Activated CD4-positive, CD25-positive, alpha-beta regulatory T cell (primary cell): ENCODE results near the gene MOAP1.
A peak's percentile ranks its signal among the peaks of the same experiment; 100 is the strongest.
"Not testable (repeated sequence)": the region's sequence is repeated elsewhere in the genome, so short reads cannot be mapped to it uniquely, and the experiment has no call there.

Experiments used
- DNase-seq, 4 experiments: peaks; one replicate each; lab custom pipeline; 2025; lab: John Stamatoyannopoulos, UW

Gene MOAP1, protein sequence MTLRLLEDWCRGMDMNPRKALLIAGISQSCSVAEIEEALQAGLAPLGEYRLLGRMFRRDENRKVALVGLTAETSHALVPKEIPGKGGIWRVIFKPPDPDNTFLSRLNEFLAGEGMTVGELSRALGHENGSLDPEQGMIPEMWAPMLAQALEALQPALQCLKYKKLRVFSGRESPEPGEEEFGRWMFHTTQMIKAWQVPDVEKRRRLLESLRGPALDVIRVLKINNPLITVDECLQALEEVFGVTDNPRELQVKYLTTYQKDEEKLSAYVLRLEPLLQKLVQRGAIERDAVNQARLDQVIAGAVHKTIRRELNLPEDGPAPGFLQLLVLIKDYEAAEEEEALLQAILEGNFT

DNA sequence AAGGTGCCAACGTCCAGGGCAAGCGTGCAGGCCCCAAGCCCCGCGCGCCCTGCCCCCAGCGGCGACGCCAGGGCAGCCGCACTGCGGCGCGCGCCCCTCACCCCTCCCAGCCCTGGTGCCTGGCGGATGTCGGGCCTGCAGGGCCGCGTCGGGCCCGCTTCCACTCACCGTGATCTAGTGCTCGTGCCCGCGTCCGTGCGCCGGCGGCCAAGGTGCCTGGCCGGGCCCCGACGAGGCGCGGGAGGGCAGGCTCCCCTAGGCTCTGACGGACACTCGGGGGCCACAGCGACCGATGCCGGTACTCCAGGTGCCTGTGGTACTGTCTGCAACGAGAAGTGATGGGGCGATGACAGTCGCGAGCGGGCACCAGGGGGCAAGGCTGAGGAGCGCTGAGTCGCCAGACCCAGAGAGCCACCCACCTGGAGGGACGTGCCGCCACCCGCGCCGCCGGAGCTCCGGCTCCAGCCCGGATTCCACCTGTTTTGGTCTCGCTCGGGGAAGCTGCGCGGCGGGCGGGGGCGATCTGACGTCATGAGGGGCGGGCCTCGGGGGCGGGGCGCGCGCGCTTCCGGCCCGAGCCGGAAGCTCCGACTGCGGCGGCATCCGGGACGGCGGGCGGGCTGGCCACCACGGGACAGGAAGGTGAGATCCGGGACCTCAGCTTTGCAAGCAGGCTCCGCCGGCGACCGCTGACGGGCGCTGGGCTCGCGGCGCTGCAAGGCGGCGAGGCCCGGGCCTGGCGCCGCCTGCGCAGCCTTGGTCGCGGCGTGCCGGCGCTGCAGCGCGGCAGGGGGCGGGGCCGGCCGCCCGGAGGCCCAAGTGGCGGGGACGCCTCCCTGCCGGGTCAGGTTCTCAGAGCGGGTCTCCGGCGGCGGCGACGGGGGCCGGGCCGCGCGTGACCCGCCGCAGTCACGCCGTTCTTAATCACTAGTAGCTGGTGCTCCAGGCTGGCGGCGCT lies at the start of gene MOAP1, which contains the start of gene LYSET:
Gene MOAP1, minus strand, starts transcription at position 507 of the 958 bp plus-strand sequence. CDS start 655 bp downstream, outside the sequence.
Gene LYSET, plus strand, starts transcription at position 927 of the 958 bp plus-strand sequence. CDS start 89 bp downstream, outside the sequence.
- DNase-seq: peak; percentile 77 to 89 (median 84)

- not testable (repeated sequence) for DNase-seq
These were observed 48.4 kb upstream of the MOAP1 start for GRCh38 chr14:93233078-93233477.

DNA sequence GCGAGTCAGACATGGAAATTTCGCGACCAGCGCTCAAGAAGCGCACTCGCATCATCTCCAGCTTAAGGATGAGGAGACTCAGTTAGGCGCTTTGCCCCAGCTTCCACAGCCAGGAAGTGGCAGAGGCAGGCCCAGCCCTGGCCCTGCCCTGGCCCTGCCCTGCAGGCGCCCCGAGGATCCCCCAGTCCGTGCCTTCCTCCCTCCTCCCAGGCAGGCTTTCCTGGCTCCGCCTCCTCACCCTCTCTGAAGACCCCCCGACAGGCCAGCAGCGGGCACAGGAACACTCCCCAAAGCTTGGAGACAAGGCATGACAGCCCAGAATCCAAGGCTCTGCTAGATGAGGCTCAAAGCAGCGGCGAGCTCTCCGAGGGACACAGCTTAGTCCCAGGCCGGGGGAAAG lies 47.5 kb upstream of the MOAP1 start:
- DNase-seq: no peak

DNA sequence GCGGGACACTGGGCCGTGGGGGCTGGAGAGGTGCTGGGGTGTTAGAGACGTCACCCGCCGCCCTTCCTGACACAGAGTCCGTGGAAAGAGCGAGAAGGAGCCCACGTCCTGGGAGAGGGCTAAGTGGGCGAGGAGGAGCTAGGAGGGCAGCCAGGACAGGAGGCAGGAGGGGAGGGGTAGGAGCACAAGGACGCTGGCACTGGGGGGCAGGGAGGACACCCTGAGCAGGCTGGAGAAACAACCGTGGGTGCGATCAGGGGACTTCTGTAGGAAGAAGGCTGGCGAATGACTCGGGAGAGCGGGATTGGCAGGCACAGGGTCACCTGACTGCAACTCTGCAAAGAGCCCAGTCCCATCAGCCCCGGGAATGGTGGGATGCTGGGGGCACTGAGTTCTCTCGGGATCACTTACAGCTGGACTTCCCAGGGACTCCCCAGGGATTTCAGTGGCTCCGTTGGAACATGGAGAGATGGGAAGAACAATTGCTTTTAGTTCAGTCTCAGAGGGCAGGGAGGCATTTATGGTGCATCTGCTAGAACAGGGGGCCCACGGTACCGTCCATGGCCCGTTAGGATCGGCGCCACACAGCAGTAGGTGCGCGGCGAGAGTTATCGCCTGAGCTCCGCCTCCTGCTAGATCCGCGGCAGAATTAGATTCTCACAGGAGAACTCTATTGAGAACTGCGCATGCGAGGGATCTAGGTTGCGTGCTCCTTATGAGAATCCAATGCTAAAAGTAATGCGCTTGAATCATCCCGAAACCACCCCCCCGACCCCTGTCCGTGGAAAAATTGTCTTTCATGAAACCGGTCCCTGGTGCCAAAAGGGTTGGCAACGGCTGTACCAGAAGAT lies 46.7 kb upstream of the MOAP1 start:
- DNase-seq: no peak

DNA sequence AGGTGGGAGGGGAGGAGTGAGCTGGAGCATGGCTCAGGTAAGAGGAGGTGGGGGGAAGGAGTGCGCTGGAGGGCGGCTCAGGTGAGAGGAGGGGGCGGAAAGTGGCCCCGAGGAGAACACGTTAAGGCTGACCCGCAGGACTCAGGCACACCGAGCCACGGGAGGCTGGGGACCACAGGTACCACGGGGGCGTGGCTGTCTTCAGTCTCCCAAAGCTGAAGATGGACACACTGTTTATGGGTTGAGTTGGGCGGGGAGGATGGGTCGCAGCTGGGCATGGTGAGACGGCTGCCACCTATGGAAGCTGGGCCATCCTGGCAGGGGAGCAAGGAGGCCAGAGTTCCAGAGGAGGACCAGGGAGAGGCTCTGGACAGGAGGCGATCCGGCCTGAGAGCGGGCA lies 45.8 kb upstream of the MOAP1 start:
- no peak for DNase-seq

GRCh38 chr14:93228550-93228949 lies 43.9 kb upstream of the MOAP1 start:
- no peak for DNase-seq

DNA sequence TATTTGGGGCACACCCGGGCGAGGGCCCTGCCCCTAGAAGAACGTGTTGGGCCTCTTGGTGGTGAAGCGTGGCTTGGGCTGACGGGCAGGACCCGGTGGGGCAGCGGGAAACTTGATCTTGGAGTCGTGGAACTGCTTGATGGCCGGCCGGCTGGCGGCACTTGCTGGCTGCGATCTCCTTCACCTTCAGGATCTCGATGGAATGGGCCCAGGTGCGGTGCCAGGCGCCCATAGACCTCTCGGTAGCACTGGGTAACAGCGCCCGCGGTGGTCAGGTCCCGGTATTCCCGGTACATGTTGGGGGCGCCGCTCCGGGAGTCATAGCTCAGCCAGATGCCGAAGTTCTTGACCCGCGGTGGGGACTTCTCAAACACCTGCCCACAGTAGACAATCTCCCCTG lies 38.9 kb upstream of the MOAP1 start:
- DNase-seq: no peak

- DNase-seq: no peak
These were observed 35.8 kb upstream of the MOAP1 start for GRCh38 chr14:93220509-93220908.

DNA sequence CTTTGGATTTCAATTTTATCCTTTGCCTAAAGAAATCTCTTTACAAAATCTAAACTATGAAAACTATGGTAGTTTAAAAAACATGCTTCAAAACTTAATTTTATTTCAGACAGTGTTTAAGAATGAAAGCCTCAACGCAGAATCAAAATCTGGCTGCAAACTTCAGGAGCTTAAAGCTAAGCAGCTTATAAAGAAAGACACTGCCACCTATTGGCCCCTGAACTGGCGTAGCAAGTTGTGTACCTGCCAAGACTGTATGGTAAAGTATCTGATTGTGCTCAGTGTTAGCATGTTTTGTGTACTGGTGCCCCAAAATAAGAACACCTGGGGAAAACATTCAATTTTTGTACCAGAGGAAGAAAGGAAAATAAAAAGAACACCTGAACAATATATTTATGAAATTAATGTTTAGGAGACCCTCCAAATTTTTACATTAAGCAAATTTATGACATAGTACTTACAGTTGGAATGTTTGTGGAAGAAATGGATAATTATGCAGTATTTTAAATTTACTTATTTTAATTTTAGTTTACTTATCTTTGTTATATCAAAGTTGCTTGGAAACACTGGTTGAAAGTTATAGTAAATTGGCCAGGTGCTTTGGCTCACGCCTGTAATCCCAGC lies 34.5 kb upstream of the MOAP1 start:
- peak in 1 of 4 experiments; percentile 8 for DNase-seq

- DNase-seq: no peak
These were observed 29.9 kb upstream of the MOAP1 start for GRCh38 chr14:93214598-93214997.

DNA sequence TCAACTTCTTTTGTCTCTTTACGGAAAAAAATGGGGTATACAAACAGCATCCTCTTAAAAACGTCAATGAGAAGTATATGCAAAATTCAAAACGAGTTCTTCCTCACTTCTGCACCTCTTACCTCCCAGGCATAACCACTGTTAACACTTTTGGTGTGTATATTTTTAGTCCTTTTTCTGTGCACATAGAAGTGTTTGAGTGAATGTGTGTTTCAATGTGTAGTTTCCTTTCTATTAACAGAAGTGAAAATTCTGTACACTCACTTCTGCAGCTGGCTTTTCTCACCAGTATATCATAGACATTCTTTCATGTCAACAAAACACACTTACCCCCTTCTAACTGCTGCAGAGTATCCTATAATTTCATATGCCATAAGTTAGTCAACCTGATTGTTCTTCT lies 27.7 kb upstream of the MOAP1 start:
- no peak for DNase-seq

DNA sequence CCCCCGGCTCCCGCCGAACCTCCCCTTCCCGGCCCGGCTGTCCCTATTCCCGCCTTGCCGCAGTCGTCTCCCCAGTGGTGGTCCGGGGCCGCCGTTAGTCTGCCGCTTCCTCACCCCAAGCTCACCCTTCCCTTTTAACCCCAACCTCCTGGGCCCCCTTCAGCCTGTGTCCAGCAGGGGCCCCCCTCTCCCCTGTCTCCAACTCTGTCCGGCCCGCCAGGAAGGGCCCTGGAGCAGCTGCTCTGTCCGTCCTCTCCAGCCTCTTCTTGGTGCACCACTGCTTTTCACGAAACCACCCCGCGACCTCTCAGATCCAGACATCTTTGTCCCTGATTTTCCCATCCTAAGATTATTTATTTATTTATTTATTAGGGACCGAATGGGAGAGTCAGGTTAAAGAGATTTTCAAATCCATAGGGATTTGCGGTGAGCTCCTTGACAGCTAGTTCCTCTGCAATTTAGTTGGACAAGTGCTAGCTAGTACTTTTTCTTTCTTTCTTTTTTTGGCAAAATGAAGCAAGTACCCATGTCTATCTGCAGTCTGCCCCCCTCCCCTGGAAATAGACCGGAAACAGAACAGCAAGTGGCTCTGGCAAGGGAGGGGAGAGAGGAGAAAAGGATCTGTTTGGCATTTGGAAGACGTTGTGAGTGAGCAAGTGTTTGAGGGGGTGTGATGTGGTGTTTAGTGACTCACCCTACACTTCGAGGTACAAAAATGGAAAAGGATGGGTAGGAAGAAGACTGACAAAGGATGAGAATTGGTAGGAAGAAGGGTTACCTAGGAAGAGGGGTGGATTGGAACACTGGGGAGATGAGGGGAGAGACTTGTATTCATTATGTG lies 23.0 kb upstream of the MOAP1 start:
- DNase-seq: no peak

DNA sequence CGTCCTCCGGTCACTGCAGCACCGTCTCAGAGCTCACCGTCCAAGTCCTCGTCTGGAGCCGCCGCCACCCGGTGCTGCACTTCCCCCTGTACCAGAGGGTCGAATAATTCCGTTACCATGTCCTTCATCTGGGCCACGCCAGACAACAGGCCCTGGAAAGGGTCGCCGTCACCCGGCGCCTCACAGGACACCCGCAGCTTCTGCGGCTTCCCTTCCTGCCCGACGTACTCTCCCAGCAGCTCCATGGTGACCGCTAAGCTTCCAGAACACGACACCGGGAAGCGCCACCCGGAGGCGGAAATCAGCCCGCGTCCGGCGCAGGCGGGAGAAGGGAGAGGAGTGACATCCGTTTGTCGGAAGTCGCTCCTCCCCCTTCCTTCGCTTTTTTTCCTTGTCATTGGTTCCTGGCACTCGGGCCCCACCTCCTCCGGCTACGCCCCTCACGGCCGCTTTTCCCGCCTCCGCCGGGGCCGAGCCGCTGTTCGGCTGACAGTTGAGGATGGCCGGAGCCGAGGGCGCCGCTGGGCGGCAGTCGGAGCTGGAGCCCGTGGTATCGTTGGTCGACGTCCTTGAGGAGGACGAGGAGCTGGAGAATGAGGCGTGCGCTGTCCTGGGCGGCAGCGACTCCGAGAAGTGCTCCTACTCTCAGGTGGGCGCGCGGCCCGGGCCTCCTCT lies 22.2 kb upstream of the MOAP1 start, which contains the start of the genes GON7 and UBR7:
Gene GON7, minus strand, starts transcription at position 273 of the 675 bp plus-strand sequence. Its CDS starts 28 bp downstream, at position 245.
Gene UBR7, plus strand, starts transcription at position 464 of the 675 bp plus-strand sequence. Its CDS starts 36 bp downstream, at position 500.
- peak; percentile 71 to 75 (median 74) for DNase-seq

DNA sequence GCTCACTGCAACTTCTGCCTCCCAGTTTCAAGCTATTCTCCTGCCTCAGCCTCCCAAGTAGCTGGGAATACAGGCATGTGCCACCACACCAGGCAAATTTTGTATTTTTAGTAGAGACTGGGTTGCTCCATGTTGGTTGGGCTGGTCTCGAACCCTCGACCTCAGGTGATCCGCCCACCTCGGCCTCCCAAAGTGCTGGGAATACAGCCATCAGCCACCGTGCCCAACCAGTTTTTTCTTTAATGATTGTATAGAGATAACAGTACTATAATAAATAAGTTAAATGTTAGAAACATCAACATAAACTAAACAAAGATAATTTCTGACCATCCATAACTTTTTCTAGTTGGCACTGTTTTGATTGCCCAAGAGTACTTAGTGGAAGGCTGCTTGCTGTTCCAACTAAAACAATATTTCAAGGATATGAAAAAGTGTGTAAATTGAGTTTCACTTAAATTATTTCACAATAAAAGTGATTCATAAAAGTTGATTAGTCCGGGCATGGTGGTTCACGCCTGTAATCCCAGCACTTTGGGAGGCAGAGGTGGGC lies 16.5 kb upstream of the MOAP1 start:
- no peak for DNase-seq

DNA sequence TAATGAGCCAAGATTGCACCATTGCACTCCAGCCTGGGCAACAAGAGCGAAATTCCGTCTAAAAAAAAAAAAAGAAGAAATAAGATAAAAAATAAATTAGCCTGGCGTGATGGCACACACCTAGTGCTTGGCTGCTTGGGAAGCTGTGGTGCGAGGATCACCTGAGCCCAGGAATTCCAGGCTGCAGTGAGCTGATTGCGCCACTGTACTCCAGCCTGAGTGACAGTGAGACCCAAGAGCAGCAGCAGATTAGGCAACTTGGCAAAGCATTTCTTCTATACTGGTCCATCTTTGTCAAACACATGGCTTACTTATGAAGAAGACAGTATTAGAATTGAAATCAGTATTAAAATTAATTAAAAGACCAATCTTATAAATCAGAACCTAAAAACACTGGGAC lies 15.9 kb upstream of the MOAP1 start:
- DNase-seq: no peak

DNA sequence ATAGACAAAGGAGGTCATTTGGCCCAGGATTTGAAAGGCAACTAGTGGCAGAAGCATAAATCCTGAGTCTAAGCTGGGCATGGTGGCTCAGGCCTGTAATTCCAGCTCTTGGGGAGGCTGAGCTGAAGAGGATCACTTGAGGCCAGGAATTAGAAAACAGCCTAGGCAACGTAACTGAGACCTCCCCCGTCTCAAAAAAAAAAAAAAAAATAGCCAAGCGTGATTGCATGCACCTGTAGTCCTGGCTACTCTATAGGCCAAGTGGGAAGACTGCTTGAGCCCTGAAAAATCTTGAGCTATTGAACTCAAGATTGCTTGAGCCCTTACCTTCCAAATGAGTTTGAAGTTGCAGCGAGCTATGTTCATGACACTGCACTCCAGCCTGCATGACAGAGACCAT lies 14.3 kb upstream of the MOAP1 start:
- DNase-seq: no peak

DNA sequence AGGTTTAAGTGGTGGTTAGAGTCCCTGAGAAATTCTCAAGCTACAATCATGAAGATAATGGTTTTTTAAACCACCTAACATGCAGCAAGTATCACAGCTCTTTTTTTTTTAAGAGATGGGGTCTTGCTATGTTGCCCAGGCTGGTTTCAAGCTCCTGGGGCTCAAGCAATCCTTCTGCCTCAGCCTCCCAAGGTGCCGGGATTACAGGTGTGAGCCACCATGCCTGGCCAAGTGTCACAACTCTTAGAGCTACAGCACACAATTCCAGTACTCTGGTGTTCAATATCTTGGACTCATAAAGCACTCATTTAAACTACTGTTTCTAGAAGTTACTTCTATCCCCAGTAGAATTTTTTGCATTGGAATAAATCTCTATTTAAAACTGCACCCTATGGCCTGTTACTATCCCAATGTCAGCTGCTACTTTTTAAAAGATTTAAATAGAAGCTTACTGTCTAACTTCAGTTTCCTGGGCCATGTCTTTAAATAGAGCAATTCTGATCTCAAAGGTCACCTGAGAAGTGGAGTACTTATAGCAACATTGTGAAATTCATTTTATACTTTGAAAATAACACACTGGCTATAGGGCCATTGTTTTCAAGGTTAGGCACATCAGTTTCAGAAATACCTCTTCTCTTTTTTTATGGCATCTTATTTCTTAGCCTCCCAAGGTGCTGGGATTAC lies 10.8 kb upstream of the MOAP1 start:
- DNase-seq: no peak

GRCh38 chr14:93186956-93187355 lies 2.3 kb upstream of the MOAP1 start:
- DNase-seq: no peak

- no peak for DNase-seq
These were observed 1.8 kb upstream of the MOAP1 start for GRCh38 chr14:93186466-93186865.
